ENCODE results near the gene KLF14. TPM values are rescaled to one million over a fixed set of nuclear protein-coding genes. Genes with fewer than 3 reads are reported as not detected.

KLF14 gene
- total and polyA plus RNA-seq, 7 experiments from 2014 or later = 0.37 TPM; not detected in 6

- H3K36me3 ChIP-seq (ENCODE audit: control insufficient read depth in 2 of 3, insufficient read depth in 3 of 3, low read length in 3 of 3) = no peaks in the 10 kb centered on the region
- no peaks in the 10 kb centered on the region for H3K4me1 ChIP-seq (ENCODE audit: control insufficient read depth in 2 of 2, insufficient read depth in 2 of 2, low read length in 2 of 2)
- POLR2A ChIA-PET = interaction anchor here (0.6 to 1.1 kb wide), 3 partner anchors 687 to 701 kb away, joined by 3 read pairs; partner anchors contain the start of gene KLHDC10
- CTCF ChIA-PET = interaction anchor here (0.6 to 3.2 kb wide), 9 partner anchors 10 to 711 kb away, joined by 3 to 31 read pairs (median 3); partner anchors contain the start of gene SSMEM1
- peaks cover 0 to 2% (median 0%) of the 10 kb centered on the region in 7 donors for H3K4me1 Mint-ChIP-seq
- no peak overlapping the region for H3K4me3 ChIP-seq (ENCODE audit: low read length)
- no peaks in the 10 kb centered on the region for H3K27me3 ChIP-seq (ENCODE audit: control insufficient read depth in 2 of 2, insufficient read depth in 2 of 2, low read length in 2 of 2)
- no peak overlapping the region for H3K4me3 Mint-ChIP-seq
- DNase-seq (peak in 6 of 9 donors; percentile 27 to 53 (median 43)), ATAC-seq (peak; percentile 66)
- intact Hi-C loops (cut with micrococcal nuclease) = loop anchor here (1.0 to 10.0 kb wide), 5 partner anchors 271 to 695 kb away; no protein-coding TSS in a partner anchor
- H3K9me3 ChIP-seq (ENCODE audit: control insufficient read depth in 2 of 3, low read length in 3 of 3) = no peaks in the 10 kb centered on the region
- H3K27me3 Mint-ChIP-seq = peaks cover 0 to 13% (median 4%) of the 10 kb centered on the region in 5 donors
- no peaks in the 10 kb centered on the region for H3K9me3 Mint-ChIP-seq
- no peak overlapping the region for H3K27ac Mint-ChIP-seq
- H3K27ac ChIP-seq (ENCODE audit: low read depth, low read length) = no peak overlapping the region
- no peaks in the 10 kb centered on the region for H3K36me3 Mint-ChIP-seq
These were observed 24.5 kb upstream of the KLF14 start for GRCh38 chr7:130758429-130759056.

DNA sequence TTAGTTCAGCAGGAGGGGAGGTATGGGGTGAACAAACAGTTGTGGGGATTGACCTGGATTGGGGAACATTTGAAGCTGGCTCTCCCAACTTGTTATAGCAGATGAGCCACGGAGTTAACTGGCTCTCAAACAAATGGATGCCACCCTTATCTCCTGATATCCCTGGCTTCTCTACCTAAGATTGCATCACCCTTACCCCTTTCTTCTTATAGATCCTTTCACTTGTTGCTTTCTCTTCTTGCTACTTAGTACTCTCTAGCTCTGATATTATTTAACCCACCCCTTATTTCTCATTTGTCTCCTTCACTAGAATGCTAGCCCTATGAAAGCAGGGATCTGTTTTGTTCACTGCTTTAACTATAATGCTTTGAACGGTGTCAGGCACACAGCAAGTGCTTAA is 22.3 kb upstream of the KLF14 start:
- intact Hi-C loops (cut with micrococcal nuclease) = loop anchor here (5.0 to 10.0 kb wide), 2 partner anchors 269 to 272 kb away; no protein-coding TSS in a partner anchor
- ATAC-seq = no peak
- peaks cover 0 to 2% (median 0%) of the 10 kb centered on the region in 7 donors for H3K4me1 Mint-ChIP-seq

GRCh38 chr7:130752424-130752823 is 18.4 kb upstream of the KLF14 start:
- no peak overlapping the region for H3K4me3 Mint-ChIP-seq
- no peaks in the 10 kb centered on the region for H3K36me3 Mint-ChIP-seq
- ChIA-PET CTCF (no interaction called here), POLR2A (no interaction called here)
- Histone ChIP-seq H3K9me3 (ENCODE audit: control insufficient read depth in 2 of 3, low read length in 3 of 3) (no peaks in the 10 kb centered on the region), H3K4me3 (ENCODE audit: low read length) (no peak overlapping the region), H3K36me3 (ENCODE audit: control insufficient read depth in 2 of 3, insufficient read depth in 3 of 3, low read length in 3 of 3) (no peaks in the 10 kb centered on the region), H3K27me3 (ENCODE audit: control insufficient read depth in 2 of 2, insufficient read depth in 2 of 2, low read length in 2 of 2) (no peaks in the 10 kb centered on the region), H3K4me1 (ENCODE audit: control insufficient read depth in 2 of 2, insufficient read depth in 2 of 2, low read length in 2 of 2) (no peaks in the 10 kb centered on the region), H3K27ac (ENCODE audit: low read depth, low read length) (no peak overlapping the region)
- no peaks in the 10 kb centered on the region for H3K4me1 Mint-ChIP-seq
- DNase-seq = no peak
- ATAC-seq = no peak
- no peaks in the 10 kb centered on the region for H3K9me3 Mint-ChIP-seq
- no peak overlapping the region for H3K27ac Mint-ChIP-seq
- peaks cover 0 to 32% (median 18%) of the 10 kb centered on the region in 5 donors for H3K27me3 Mint-ChIP-seq
- intact Hi-C loops (cut with micrococcal nuclease) = loop anchor here in 1 of 2 donors (10.0 kb wide), 1 partner anchor 268 kb away; no protein-coding TSS in a partner anchor

More for the DNA sequence above, 22.3 kb upstream of the KLF14 start:
- Histone ChIP-seq H3K27ac (ENCODE audit: low read depth, low read length) (no peak overlapping the region), H3K27me3 (ENCODE audit: control insufficient read depth in 2 of 2, insufficient read depth in 2 of 2, low read length in 2 of 2) (no peaks in the 10 kb centered on the region), H3K36me3 (ENCODE audit: control insufficient read depth in 2 of 3, insufficient read depth in 3 of 3, low read length in 3 of 3) (no peaks in the 10 kb centered on the region), H3K4me3 (ENCODE audit: low read length) (no peak overlapping the region), H3K9me3 (ENCODE audit: control insufficient read depth in 2 of 3, low read length in 3 of 3) (no peaks in the 10 kb centered on the region), H3K4me1 (ENCODE audit: control insufficient read depth in 2 of 2, insufficient read depth in 2 of 2, low read length in 2 of 2) (no peaks in the 10 kb centered on the region)
- ChIA-PET CTCF (interaction anchor here (0.6 to 3.2 kb wide), 3 partner anchors 270 to 684 kb away, joined by 3 to 13 read pairs (median 4); no protein-coding TSS in a partner anchor), POLR2A (no interaction called here)
- Mint-ChIP-seq H3K9me3 (no peaks in the 10 kb centered on the region), H3K4me3 (no peak overlapping the region), H3K27me3 (peaks cover 0 to 17% (median 11%) of the 10 kb centered on the region in 5 donors), H3K36me3 (no peaks in the 10 kb centered on the region), H3K27ac (no peak overlapping the region)
- DNase-seq = no peak

DNA sequence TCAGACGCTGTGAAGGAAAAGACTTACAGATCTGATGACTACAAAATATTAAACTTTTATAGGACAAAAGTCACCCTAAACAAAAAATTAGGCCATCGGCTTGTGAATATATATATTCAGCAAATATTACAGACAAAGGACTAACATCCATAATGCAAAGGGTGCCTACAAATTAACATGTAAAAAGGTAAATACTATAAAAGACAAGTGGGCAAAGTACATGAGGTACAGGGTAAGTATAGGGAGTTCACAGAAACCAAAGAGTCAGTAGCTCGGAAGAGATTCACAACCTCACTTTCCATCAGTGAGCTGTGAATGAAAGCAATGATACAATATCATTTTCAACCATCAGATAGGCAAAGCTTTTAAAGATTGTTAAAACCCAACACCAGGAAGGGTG is 16.7 kb upstream of the KLF14 start:
- peaks cover under 1 to 41% (median 23%) of the 10 kb centered on the region in 5 donors for H3K27me3 Mint-ChIP-seq
- H3K9me3 Mint-ChIP-seq = peaks cover 0 to 1% (median 0%) of the 10 kb centered on the region in 11 donors
- DNase-seq (no peak), ATAC-seq (no peak)
- H3K4me3 Mint-ChIP-seq = no peak overlapping the region
- intact Hi-C loops (cut with micrococcal nuclease) = loop anchor here in 1 of 2 donors (10.0 kb wide), 1 partner anchor 266 kb away; no protein-coding TSS in a partner anchor
- H3K9me3 ChIP-seq (ENCODE audit: control insufficient read depth in 2 of 3, low read length in 3 of 3) = no peaks in the 10 kb centered on the region
- H3K36me3 ChIP-seq (ENCODE audit: control insufficient read depth in 2 of 3, insufficient read depth in 3 of 3, low read length in 3 of 3) = no peaks in the 10 kb centered on the region
- no peak overlapping the region for H3K27ac ChIP-seq (ENCODE audit: low read depth, low read length)
- ChIA-PET POLR2A (no interaction called here), CTCF (interaction anchor here (0.8 kb wide), 1 partner anchor 1724 kb away, joined by 3 read pairs; no protein-coding TSS in a partner anchor)
- H3K27me3 ChIP-seq (ENCODE audit: control insufficient read depth in 2 of 2, insufficient read depth in 2 of 2, low read length in 2 of 2) = no peaks in the 10 kb centered on the region
- H3K4me1 Mint-ChIP-seq = no peaks in the 10 kb centered on the region
- H3K27ac Mint-ChIP-seq = no peak overlapping the region
- no peak overlapping the region for H3K4me3 ChIP-seq (ENCODE audit: low read length)
- no peaks in the 10 kb centered on the region for H3K36me3 Mint-ChIP-seq
- H3K4me1 ChIP-seq (ENCODE audit: control insufficient read depth in 2 of 2, insufficient read depth in 2 of 2, low read length in 2 of 2) = no peaks in the 10 kb centered on the region

DNA sequence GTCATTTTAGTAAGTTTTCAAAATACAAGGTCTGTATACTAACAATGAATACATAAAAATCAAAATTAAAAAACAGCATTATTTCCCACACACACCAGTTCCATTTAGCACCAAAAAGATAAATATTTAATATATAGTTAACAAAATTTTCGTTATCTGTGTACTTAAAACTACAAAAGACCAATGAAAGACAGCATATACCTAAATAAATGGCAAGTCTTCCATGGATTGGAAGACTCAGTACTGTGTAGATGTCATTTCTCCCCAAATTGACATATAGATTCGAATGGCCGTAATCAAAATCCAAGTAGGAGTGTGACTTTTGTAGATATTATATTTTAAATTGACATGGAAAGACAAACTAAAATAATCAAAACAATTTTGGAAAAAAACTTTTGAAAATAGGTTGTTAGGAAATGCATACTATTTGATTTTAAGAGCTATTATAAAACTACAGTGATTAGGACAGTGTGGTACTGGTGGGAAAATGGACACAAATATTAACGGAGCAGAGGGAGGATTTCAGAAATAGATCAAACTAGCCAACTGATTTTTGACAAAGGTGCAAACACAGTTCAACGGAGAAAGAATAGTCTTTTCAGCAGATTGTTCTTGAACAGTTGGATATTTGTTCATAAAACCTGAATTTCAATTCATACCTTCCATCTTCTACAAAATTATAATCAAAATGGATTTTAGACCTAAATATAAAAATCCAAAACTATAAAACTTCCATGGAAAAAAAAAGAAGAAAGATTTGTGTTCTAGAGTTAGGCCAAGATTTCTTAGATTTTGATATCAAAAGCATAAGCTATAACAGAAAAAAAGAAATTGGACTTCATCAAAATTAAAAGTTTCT is 14.8 kb upstream of the KLF14 start:
- Histone ChIP-seq H3K4me3 (ENCODE audit: low read length) (no peak overlapping the region), H3K36me3 (ENCODE audit: control insufficient read depth in 2 of 3, insufficient read depth in 3 of 3, low read length in 3 of 3) (no peaks in the 10 kb centered on the region), H3K4me1 (ENCODE audit: control insufficient read depth in 2 of 2, insufficient read depth in 2 of 2, low read length in 2 of 2) (no peaks in the 10 kb centered on the region), H3K9me3 (ENCODE audit: control insufficient read depth in 2 of 3, low read length in 3 of 3) (no peaks in the 10 kb centered on the region), H3K27ac (ENCODE audit: low read depth, low read length) (no peak overlapping the region), H3K27me3 (ENCODE audit: control insufficient read depth in 2 of 2, insufficient read depth in 2 of 2, low read length in 2 of 2) (no peaks in the 10 kb centered on the region)
- ATAC-seq (no peak), DNase-seq (no peak)
- Mint-ChIP-seq H3K27me3 (peaks cover 16 to 58% (median 39%) of the 10 kb centered on the region in 5 donors), H3K9me3 (peaks cover 0 to 1% (median 0%) of the 10 kb centered on the region in 11 donors), H3K4me1 (no peaks in the 10 kb centered on the region), H3K4me3 (no peak overlapping the region), H3K36me3 (no peaks in the 10 kb centered on the region), H3K27ac (no peak overlapping the region)
- ChIA-PET POLR2A (interaction anchor here (0.7 kb wide), 1 partner anchor 512 kb away, joined by 3 read pairs; no protein-coding TSS in a partner anchor), CTCF (no interaction called here)
- intact Hi-C loops (cut with micrococcal nuclease) = no loop called here

- H3K9me3 Mint-ChIP-seq = peaks cover 0 to 9% (median 0%) of the 10 kb centered on the region in 11 donors
- POLR2A ChIA-PET = no interaction called here
- DNase-seq (no peak), ATAC-seq (peak; percentile 84)
- no peak overlapping the region for H3K27ac Mint-ChIP-seq
- Histone ChIP-seq H3K27me3 (ENCODE audit: control insufficient read depth in 2 of 2, insufficient read depth in 2 of 2, low read length in 2 of 2) (peaks cover 3 to 18% of the 10 kb centered on the region in 2 donors), H3K36me3 (ENCODE audit: control insufficient read depth in 2 of 3, insufficient read depth in 3 of 3, low read length in 3 of 3) (no peaks in the 10 kb centered on the region), H3K4me1 (ENCODE audit: control insufficient read depth in 2 of 2, insufficient read depth in 2 of 2, low read length in 2 of 2) (no peaks in the 10 kb centered on the region), H3K27ac (ENCODE audit: low read depth, low read length) (no peak overlapping the region), H3K4me3 (ENCODE audit: low read length) (no peak overlapping the region), H3K9me3 (ENCODE audit: control insufficient read depth in 2 of 3, low read length in 3 of 3) (no peaks in the 10 kb centered on the region)
- peaks cover 29 to 51% (median 44%) of the 10 kb centered on the region in 5 donors for H3K27me3 Mint-ChIP-seq
- CTCF ChIA-PET = no interaction called here
- no peaks in the 10 kb centered on the region for H3K4me1 Mint-ChIP-seq
- intact Hi-C loops (cut with micrococcal nuclease) = no loop called here
- H3K4me3 Mint-ChIP-seq = no peak overlapping the region
- H3K36me3 Mint-ChIP-seq = no peaks in the 10 kb centered on the region
These were observed 7.5 kb upstream of the KLF14 start for GRCh38 chr7:130741331-130741995.
